Activated T-helper 17 cell treated with anti-CD3 and anti-CD28 coated beads, Interleukin-2, amount 50 U/mL, for 72 hours (primary cell): ENCODE measurements around the gene HEPHL1. TPM values are rescaled to one million over a fixed set of nuclear protein-coding genes. Genes with fewer than 3 reads are reported as not detected.

Experiments
- ATAC-seq: fragments of 150-1000 bp; cut with Tn5 transposase; replicated peaks from 2 replicates; pipeline ENCODE4 v1.10.0; 2021; ENCODE audit warnings: mild to moderate bottlenecking, moderate library complexity
- H3K27ac Mint-ChIP-seq: one replicate; pipeline ENCODE4 v1.8.0; 2022; ENCODE audit warnings: mixed read lengths
- H3K27me3 Mint-ChIP-seq: one replicate; pipeline ENCODE4 v1.8.0; 2022; ENCODE audit warnings: mixed read lengths
- H3K36me3 Mint-ChIP-seq: one replicate; pipeline ENCODE4 v1.8.0; 2022; ENCODE audit warnings: low read depth, mild to moderate bottlenecking, mixed read lengths
- H3K4me1 Mint-ChIP-seq: one replicate; pipeline ENCODE4 v1.8.0; 2022; ENCODE audit warnings: mixed read lengths
- H3K4me3 Mint-ChIP-seq: one replicate; pipeline ENCODE4 v1.8.0; 2022; ENCODE audit warnings: mild to moderate bottlenecking, mixed read lengths
- H3K9me3 Mint-ChIP-seq: one replicate; pipeline ENCODE4 v1.8.0; 2022; ENCODE audit warnings: mixed read lengths
- total RNA-seq, 2 donors: library from RNA; stranded (reverse); gene quantifications; one replicate each; pipeline ENCODE4 v1.2.3, GENCODE V29; 2022

HEPHL1 gene
- total RNA-seq, 2 donors from 2014 or later = not detected

GRCh38 chr11:94134651-94135512 is 113.7 kb downstream of the HEPHL1 start:
- Mint-ChIP-seq H3K27ac (peak overlapping the region; percentile 84), H3K36me3 (peaks cover 9% of the 10 kb centered on the region), H3K27me3 (no peaks in the 10 kb centered on the region), H3K9me3 (no peaks in the 10 kb centered on the region), H3K4me1 (peaks cover 34% of the 10 kb centered on the region), H3K4me3 (peak overlapping the region; percentile 66)
- ATAC-seq = peak; percentile 96

DNA sequence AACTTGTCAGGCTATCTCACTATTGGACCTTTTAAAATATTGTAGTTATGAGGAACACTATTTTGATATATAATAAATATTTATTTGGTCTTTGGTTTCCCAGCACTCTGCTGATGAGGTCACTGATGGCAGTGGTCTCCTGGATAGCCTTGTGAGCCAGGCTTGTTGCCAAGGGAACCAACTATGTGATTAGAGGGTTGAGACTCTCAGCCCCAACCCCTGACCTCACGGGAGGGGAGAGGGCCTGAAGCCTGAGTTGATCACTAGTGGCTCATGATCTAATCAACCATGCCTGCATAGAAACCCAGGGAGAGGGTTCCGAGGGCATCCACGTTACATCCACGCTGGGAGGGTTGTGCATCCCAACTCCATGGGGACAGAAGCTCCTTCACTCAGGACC is 118.3 kb downstream of the HEPHL1 start:
- Mint-ChIP-seq H3K4me3 (no peak overlapping the region), H3K27me3 (no peaks in the 10 kb centered on the region), H3K36me3 (peaks cover 9% of the 10 kb centered on the region), H3K4me1 (peaks cover 39% of the 10 kb centered on the region), H3K27ac (no peak overlapping the region), H3K9me3 (no peaks in the 10 kb centered on the region)
- no peak for ATAC-seq

- H3K27me3 Mint-ChIP-seq = no peaks in the 10 kb centered on the region
- no peak overlapping the region for H3K4me3 Mint-ChIP-seq
- peaks cover 36% of the 10 kb centered on the region for H3K4me1 Mint-ChIP-seq
- ATAC-seq = no peak
- peaks cover 9% of the 10 kb centered on the region for H3K36me3 Mint-ChIP-seq
- no peak overlapping the region for H3K27ac Mint-ChIP-seq
- no peaks in the 10 kb centered on the region for H3K9me3 Mint-ChIP-seq
Measured at GRCh38 chr11:94140154-94140655, 119.1 kb downstream of the HEPHL1 start.

DNA sequence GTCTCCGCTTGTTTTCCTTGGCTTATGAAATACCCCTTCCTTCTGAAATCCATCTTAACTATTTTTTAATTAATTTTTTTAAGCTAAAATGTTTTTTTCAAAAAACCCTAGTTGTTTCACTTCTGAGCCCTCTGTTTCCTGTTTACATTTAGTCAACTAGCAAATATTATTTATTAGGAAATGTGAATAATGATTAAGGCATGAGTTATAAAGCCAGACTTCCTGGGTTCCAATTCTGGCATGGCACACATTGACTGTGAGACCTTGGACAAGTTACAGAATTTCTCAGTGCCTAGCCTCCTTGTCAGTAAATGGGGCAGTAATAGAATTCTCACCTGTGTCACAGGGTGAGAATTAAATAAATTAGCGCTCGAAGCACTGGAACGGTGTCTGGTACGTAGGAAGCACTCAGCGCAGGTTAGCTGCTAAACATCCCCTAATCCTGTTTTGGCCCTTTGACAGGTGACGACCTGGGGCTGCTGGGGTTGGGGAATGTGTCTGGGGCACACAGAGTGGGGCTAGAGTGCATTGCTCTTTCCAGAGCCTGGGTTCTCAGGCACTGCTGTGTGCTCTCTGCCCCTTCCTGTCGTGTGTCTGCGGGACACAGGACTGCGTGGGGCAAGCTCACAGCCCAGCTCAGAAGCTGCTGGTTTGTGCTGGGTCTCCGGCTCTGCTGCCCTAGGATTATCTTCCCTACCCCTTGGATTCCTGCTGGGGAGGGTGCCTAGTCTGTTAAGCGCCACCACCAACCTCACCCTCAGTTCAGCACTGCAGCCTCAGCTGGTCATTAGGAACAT is 120.6 kb downstream of the HEPHL1 start:
- H3K27ac Mint-ChIP-seq = no peak overlapping the region
- no peaks in the 10 kb centered on the region for H3K9me3 Mint-ChIP-seq
- no peak overlapping the region for H3K4me3 Mint-ChIP-seq
- H3K36me3 Mint-ChIP-seq = peaks cover 16% of the 10 kb centered on the region
- peaks cover 28% of the 10 kb centered on the region for H3K4me1 Mint-ChIP-seq
- no peak for ATAC-seq
- no peaks in the 10 kb centered on the region for H3K27me3 Mint-ChIP-seq

DNA sequence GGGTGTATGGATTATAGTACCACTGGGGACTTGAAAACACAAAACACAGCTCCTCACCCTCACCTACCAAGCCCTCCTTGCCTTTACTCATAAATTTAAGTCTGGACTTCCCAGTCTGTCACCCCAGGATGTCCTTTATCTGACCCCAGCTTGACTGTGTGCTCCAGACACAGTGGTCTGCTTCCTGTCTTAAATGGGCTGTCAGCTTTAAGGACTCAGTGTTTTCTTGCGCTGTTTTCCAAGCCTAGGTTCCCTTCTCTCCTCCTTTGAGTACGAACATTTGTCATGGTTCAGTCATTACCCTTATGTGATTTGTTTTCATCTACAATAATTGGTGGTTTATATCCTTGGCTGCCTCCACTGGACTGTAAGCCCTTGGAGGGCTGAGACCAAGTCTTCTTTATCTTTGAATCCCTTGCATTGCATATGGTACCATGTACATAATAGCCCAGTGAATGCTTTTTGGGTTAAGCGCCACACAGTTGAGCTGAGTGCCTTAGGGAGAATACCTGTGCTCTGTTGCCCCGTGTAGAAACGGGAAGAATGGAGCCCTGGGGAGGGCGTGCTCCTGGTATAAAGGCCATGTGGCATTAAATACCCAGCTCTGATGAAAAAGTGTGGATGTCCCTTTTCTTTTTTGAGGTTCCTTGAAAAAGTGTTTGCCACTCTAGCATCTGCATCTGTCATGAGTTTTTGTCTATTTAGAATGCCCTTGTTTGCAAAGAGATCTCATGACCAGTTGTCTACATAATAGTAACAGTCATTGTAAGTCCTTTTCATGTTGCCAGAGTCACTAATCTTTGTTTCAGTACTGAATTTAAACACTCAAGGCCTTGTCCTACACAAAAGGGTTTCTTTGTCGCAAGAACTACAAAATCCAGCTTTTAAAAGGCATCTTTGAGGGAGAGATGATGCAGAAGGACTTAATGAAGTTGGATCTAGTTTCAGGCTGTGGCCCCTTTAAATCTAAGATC is 121.4 kb downstream of the HEPHL1 start:
- H3K36me3 Mint-ChIP-seq = peaks cover 9% of the 10 kb centered on the region
- H3K27ac Mint-ChIP-seq = peak overlapping the region; percentile 25
- peak; percentile 23 for ATAC-seq
- H3K4me3 Mint-ChIP-seq = no peak overlapping the region
- no peaks in the 10 kb centered on the region for H3K27me3 Mint-ChIP-seq
- peaks cover 32% of the 10 kb centered on the region for H3K4me1 Mint-ChIP-seq
- no peaks in the 10 kb centered on the region for H3K9me3 Mint-ChIP-seq

DNA sequence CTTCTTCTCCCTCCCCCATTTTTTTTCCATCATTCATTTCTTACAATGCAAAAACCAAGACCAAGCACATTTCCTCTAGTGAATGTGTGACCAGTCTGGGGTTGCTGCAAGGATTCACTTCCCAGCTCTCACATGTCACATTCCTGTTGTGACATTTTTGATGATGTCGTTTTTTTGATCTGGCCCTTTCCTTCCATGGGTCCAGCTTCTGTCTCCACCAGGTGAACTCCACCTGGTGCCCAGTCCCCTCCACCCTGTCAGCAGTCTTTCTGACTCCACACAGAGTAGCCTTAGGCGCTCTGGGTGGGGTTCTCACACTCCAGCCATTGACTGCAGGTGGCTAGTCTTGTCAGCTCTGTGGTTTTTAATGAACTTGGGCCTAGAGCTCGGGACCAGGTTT is 123.1 kb downstream of the HEPHL1 start:
- Mint-ChIP-seq H3K27me3 (no peaks in the 10 kb centered on the region), H3K4me1 (peaks cover 45% of the 10 kb centered on the region), H3K4me3 (no peak overlapping the region), H3K9me3 (no peaks in the 10 kb centered on the region), H3K27ac (no peak overlapping the region), H3K36me3 (peaks cover 9% of the 10 kb centered on the region)
- no peak for ATAC-seq

DNA sequence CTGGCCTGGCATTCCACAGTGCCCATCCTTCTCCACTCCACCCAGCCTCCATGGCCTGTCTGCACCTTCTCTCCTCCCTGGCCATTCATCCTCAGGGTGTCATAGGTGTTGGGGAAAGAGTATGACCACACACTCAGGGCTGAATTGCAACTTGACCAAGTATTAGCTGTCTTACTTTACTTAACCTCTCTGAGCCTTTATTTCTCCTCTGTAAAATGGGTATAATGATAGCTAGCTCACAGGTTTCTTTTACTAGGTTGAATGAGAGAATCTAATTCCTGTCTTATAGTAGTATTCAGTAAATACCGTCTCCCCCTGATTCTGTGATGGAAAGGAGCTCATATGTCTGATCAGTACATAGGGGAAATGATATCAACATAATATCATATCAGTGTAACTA is 123.5 kb downstream of the HEPHL1 start:
- ATAC-seq = no peak
- H3K36me3 Mint-ChIP-seq = peaks cover 9% of the 10 kb centered on the region
- H3K27ac Mint-ChIP-seq = no peak overlapping the region
- H3K27me3 Mint-ChIP-seq = no peaks in the 10 kb centered on the region
- no peak overlapping the region for H3K4me3 Mint-ChIP-seq
- no peaks in the 10 kb centered on the region for H3K9me3 Mint-ChIP-seq
- peaks cover 49% of the 10 kb centered on the region for H3K4me1 Mint-ChIP-seq

GRCh38 chr11:94145431-94145830 is 124.3 kb downstream of the HEPHL1 start:
- peaks cover 9% of the 10 kb centered on the region for H3K36me3 Mint-ChIP-seq
- ATAC-seq = no peak
- peaks cover 46% of the 10 kb centered on the region for H3K4me1 Mint-ChIP-seq
- H3K27me3 Mint-ChIP-seq = no peaks in the 10 kb centered on the region
- H3K9me3 Mint-ChIP-seq = no peaks in the 10 kb centered on the region
- H3K4me3 Mint-ChIP-seq = no peak overlapping the region
- no peak overlapping the region for H3K27ac Mint-ChIP-seq

- no peak overlapping the region for H3K4me3 Mint-ChIP-seq
- no peak for ATAC-seq
- H3K27ac Mint-ChIP-seq = no peak overlapping the region
- peaks cover 46% of the 10 kb centered on the region for H3K4me1 Mint-ChIP-seq
- peaks cover 9% of the 10 kb centered on the region for H3K36me3 Mint-ChIP-seq
- H3K9me3 Mint-ChIP-seq = no peaks in the 10 kb centered on the region
- no peaks in the 10 kb centered on the region for H3K27me3 Mint-ChIP-seq
Measured at GRCh38 chr11:94145916-94146315, 124.8 kb downstream of the HEPHL1 start.

DNA sequence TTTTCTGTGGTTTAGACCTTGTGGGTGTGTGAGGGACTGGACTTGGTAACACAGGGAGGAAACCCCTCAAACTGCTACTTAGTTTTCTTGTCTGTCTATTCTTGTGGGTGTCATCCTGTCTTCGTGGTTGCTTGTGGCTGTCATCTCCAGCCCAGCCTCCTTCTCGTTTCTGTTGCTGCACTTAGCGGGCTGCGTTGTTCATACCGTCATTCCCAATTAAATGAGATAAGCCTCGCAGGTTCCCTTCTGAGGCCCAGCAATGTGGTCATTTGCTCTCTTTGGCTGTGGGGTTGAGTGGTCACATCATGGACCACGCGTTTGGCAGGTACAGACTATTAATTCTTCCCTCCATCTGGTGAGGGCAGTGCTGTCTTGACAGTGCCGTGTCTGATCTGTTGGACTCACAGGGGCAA is 126.3 kb downstream of the HEPHL1 start:
- ATAC-seq = peak; percentile 77
- Mint-ChIP-seq H3K4me1 (peaks cover 56% of the 10 kb centered on the region), H3K27me3 (no peaks in the 10 kb centered on the region), H3K36me3 (peaks cover 11% of the 10 kb centered on the region), H3K4me3 (peak overlapping the region; percentile 46), H3K27ac (peak overlapping the region; percentile 69), H3K9me3 (no peaks in the 10 kb centered on the region)

- peak overlapping the region; percentile 46 for H3K4me3 Mint-ChIP-seq
- H3K9me3 Mint-ChIP-seq = no peaks in the 10 kb centered on the region
- H3K4me1 Mint-ChIP-seq = peaks cover 55% of the 10 kb centered on the region
- peak overlapping the region; percentile 69 for H3K27ac Mint-ChIP-seq
- peaks cover 14% of the 10 kb centered on the region for H3K36me3 Mint-ChIP-seq
- no peaks in the 10 kb centered on the region for H3K27me3 Mint-ChIP-seq
- no peak for ATAC-seq
Measured at GRCh38 chr11:94148189-94148588, 127.0 kb downstream of the HEPHL1 start.

- H3K27ac Mint-ChIP-seq = no peak overlapping the region
- H3K36me3 Mint-ChIP-seq = peaks cover 27% of the 10 kb centered on the region
- no peaks in the 10 kb centered on the region for H3K27me3 Mint-ChIP-seq
- H3K4me3 Mint-ChIP-seq = no peak overlapping the region
- H3K4me1 Mint-ChIP-seq = peaks cover 55% of the 10 kb centered on the region
- H3K9me3 Mint-ChIP-seq = no peaks in the 10 kb centered on the region
- ATAC-seq = no peak
Measured at GRCh38 chr11:94149431-94150017, 128.4 kb downstream of the HEPHL1 start.

- no peak for ATAC-seq
- H3K27ac Mint-ChIP-seq = no peak overlapping the region
- peaks cover 51% of the 10 kb centered on the region for H3K4me1 Mint-ChIP-seq
- no peaks in the 10 kb centered on the region for H3K27me3 Mint-ChIP-seq
- peaks cover 28% of the 10 kb centered on the region for H3K36me3 Mint-ChIP-seq
- no peak overlapping the region for H3K4me3 Mint-ChIP-seq
- no peaks in the 10 kb centered on the region for H3K9me3 Mint-ChIP-seq
Measured at GRCh38 chr11:94150056-94150455, 128.9 kb downstream of the HEPHL1 start.
